Measurements from ENCODE around the gene DAAM2. TPM values are rescaled to one million over a fixed set of nuclear protein-coding genes. Genes with fewer than 3 reads are reported as not detected.

The DAAM2 gene
- total and polyA plus RNA-seq, 5 experiments from 2014 or later: not detected

- Mint-ChIP-seq H3K27ac (no peak overlapping the region), H3K9me3 (no peaks in the 10 kb centered on the region), H3K4me1 (no peaks in the 10 kb centered on the region), H3K27me3 (peaks cover 0 to 32% (median 19%) of the 10 kb centered on the region in 5 donors), H3K4me3 (no peak overlapping the region), H3K36me3 (no peaks in the 10 kb centered on the region)
- DNase-seq: no peak
- POLR2A ChIA-PET: no interaction called here
- ATAC-seq: no peak
These were observed 19.5 kb upstream of the DAAM2 start for GRCh38 chr6:39772559-39773273.

GRCh38 chr6:39773782-39774181 is 18.4 kb upstream of the DAAM2 start:
- peaks cover 0 to 34% (median 19%) of the 10 kb centered on the region in 5 donors for H3K27me3 Mint-ChIP-seq
- POLR2A ChIA-PET: interaction anchor here (0.6 kb wide), 1 partner anchor 33 kb away, joined by 4 read pairs; no protein-coding TSS in a partner anchor
- ATAC-seq (no peak), DNase-seq (no peak)
- H3K4me3 Mint-ChIP-seq: no peak overlapping the region
- H3K4me1 Mint-ChIP-seq: no peaks in the 10 kb centered on the region
- H3K36me3 Mint-ChIP-seq: no peaks in the 10 kb centered on the region
- H3K27ac Mint-ChIP-seq: no peak overlapping the region
- H3K9me3 Mint-ChIP-seq: no peaks in the 10 kb centered on the region

- Mint-ChIP-seq H3K27ac (no peak overlapping the region), H3K9me3 (peaks cover 0 to 6% (median 0%) of the 10 kb centered on the region in 9 donors), H3K4me1 (no peaks in the 10 kb centered on the region), H3K4me3 (no peak overlapping the region), H3K27me3 (peaks cover 0 to 21% (median 12%) of the 10 kb centered on the region in 5 donors), H3K36me3 (no peaks in the 10 kb centered on the region)
- POLR2A ChIA-PET: no interaction called here
- no peak for ATAC-seq
- DNase-seq: no peak
These were observed 15.6 kb upstream of the DAAM2 start for GRCh38 chr6:39776581-39776980.

GRCh38 chr6:39777218-39777617 is 15.0 kb upstream of the DAAM2 start:
- H3K4me1 Mint-ChIP-seq: no peaks in the 10 kb centered on the region
- ATAC-seq (no peak), DNase-seq (no peak)
- no peak overlapping the region for H3K4me3 Mint-ChIP-seq
- H3K27me3 Mint-ChIP-seq: peaks cover 0 to 19% (median 10%) of the 10 kb centered on the region in 5 donors
- H3K9me3 Mint-ChIP-seq: peaks cover 0 to 6% (median 0%) of the 10 kb centered on the region in 9 donors
- no peak overlapping the region for H3K27ac Mint-ChIP-seq
- POLR2A ChIA-PET: no interaction called here
- no peaks in the 10 kb centered on the region for H3K36me3 Mint-ChIP-seq

GRCh38 chr6:39777661-39778060 is 14.5 kb upstream of the DAAM2 start:
- Mint-ChIP-seq H3K4me3 (no peak overlapping the region), H3K4me1 (no peaks in the 10 kb centered on the region), H3K9me3 (peaks cover 0 to 10% (median 0%) of the 10 kb centered on the region in 9 donors), H3K27ac (no peak overlapping the region), H3K36me3 (no peaks in the 10 kb centered on the region), H3K27me3 (peaks cover 0 to 19% (median 8%) of the 10 kb centered on the region in 5 donors)
- ATAC-seq (no peak), DNase-seq (no peak)
- POLR2A ChIA-PET: no interaction called here

- POLR2A ChIA-PET: no interaction called here
- peaks cover 3 to 19% (median 5%) of the 10 kb centered on the region in 5 donors for H3K27me3 Mint-ChIP-seq
- H3K27ac Mint-ChIP-seq: no peak overlapping the region
- H3K4me1 Mint-ChIP-seq: no peaks in the 10 kb centered on the region
- ATAC-seq (no peak), DNase-seq (no peak)
- H3K9me3 Mint-ChIP-seq: peaks cover 4 to 19% (median 9%) of the 10 kb centered on the region in 9 donors
- H3K36me3 Mint-ChIP-seq: peaks cover 0 to 9% (median 2%) of the 10 kb centered on the region in 3 donors
- no peak overlapping the region for H3K4me3 Mint-ChIP-seq
These were observed 13.5 kb upstream of the DAAM2 start for GRCh38 chr6:39778581-39779255.

- Mint-ChIP-seq H3K4me1 (no peaks in the 10 kb centered on the region), H3K27ac (no peak overlapping the region), H3K4me3 (no peak overlapping the region), H3K27me3 (peaks cover 6 to 23% (median 17%) of the 10 kb centered on the region in 5 donors), H3K9me3 (peaks cover 5 to 26% (median 15%) of the 10 kb centered on the region in 9 donors), H3K36me3 (peaks cover 2 to 15% (median 2%) of the 10 kb centered on the region in 3 donors)
- no peak for DNase-seq
- ATAC-seq: no peak
- POLR2A ChIA-PET: no interaction called here
These were observed 6.9 kb upstream of the DAAM2 start for GRCh38 chr6:39785281-39785680.

- Mint-ChIP-seq H3K4me1 (no peaks in the 10 kb centered on the region), H3K9me3 (peaks cover 5 to 23% (median 14%) of the 10 kb centered on the region in 9 donors), H3K27ac (no peak overlapping the region), H3K36me3 (peaks cover 2 to 15% (median 2%) of the 10 kb centered on the region in 3 donors), H3K4me3 (no peak overlapping the region), H3K27me3 (peaks cover 13 to 33% (median 26%) of the 10 kb centered on the region in 5 donors)
- no peak for DNase-seq
- no peak for ATAC-seq
- POLR2A ChIA-PET: no interaction called here
These were observed 5.5 kb upstream of the DAAM2 start for GRCh38 chr6:39786649-39787048.

- H3K27me3 Mint-ChIP-seq: peaks cover 13 to 33% (median 33%) of the 10 kb centered on the region in 5 donors
These were observed 4.9 kb upstream of the DAAM2 start for GRCh38 chr6:39787322-39787721.

GRCh38 chr6:39790772-39791171 is 1.4 kb upstream of the DAAM2 start:
- ATAC-seq: no peak
- Mint-ChIP-seq H3K27ac (no peak overlapping the region), H3K27me3 (peaks cover 28 to 66% (median 56%) of the 10 kb centered on the region in 5 donors), H3K9me3 (peaks cover 0 to 3% (median 0%) of the 10 kb centered on the region in 9 donors), H3K36me3 (no peaks in the 10 kb centered on the region), H3K4me3 (no peak overlapping the region), H3K4me1 (peaks cover 0 to 7% (median 0%) of the 10 kb centered on the region in 4 donors)
- no peak for DNase-seq
- POLR2A ChIA-PET: no interaction called here

More at GRCh38 chr6:39787322-39787721, 4.9 kb upstream of the DAAM2 start:
- H3K36me3 Mint-ChIP-seq: peaks cover 2 to 15% (median 2%) of the 10 kb centered on the region in 3 donors
- POLR2A ChIA-PET: no interaction called here
- DNase-seq: no peak
- ATAC-seq: no peak
- H3K4me1 Mint-ChIP-seq: peaks cover 0 to 3% (median 0%) of the 10 kb centered on the region in 4 donors
- peak overlapping the region in 1 of 10 donors; percentile 21 for H3K27ac Mint-ChIP-seq
- H3K4me3 Mint-ChIP-seq: no peak overlapping the region
- peaks cover 5 to 22% (median 14%) of the 10 kb centered on the region in 9 donors for H3K9me3 Mint-ChIP-seq

GRCh38 chr6:39791311-39791710 is 865 bp upstream of the DAAM2 start:
- POLR2A ChIA-PET: interaction anchor here (0.7 kb wide), 1 partner anchor 17 kb away, joined by 4 read pairs; no protein-coding TSS in a partner anchor
- Mint-ChIP-seq H3K4me1 (peaks cover 0 to 7% (median 0%) of the 10 kb centered on the region in 4 donors), H3K36me3 (no peaks in the 10 kb centered on the region), H3K27ac (no peak overlapping the region), H3K27me3 (peaks cover 27 to 68% (median 56%) of the 10 kb centered on the region in 5 donors), H3K9me3 (peaks cover 0 to 3% (median 0%) of the 10 kb centered on the region in 9 donors), H3K4me3 (no peak overlapping the region)
- DNase-seq (no peak), ATAC-seq (no peak)

- Mint-ChIP-seq H3K4me1 (peaks cover 0 to 7% (median 0%) of the 10 kb centered on the region in 4 donors), H3K27ac (no peak overlapping the region), H3K9me3 (peaks cover 0 to 3% (median 0%) of the 10 kb centered on the region in 9 donors), H3K27me3 (peaks cover 25 to 63% (median 44%) of the 10 kb centered on the region in 5 donors), H3K36me3 (no peaks in the 10 kb centered on the region), H3K4me3 (peak overlapping the region in 5 of 10 donors; percentile 6 to 47 (median 44))
- ATAC-seq: no peak
- DNase-seq: no peak
- POLR2A ChIA-PET: no interaction called here
These were observed 619 bp downstream of the DAAM2 start for GRCh38 chr6:39792540-39793450.
